HK-2 (cell line): Measurements from ENCODE around the gene ZFYVE9.
"Not testable (repeated sequence)": the region's sequence is repeated elsewhere in the genome, so short reads cannot be mapped to it uniquely, and the experiment has no call there.

Experiments
- DNase-seq: peaks from one replicate; pipeline ENCODE4 v3.0.0-alpha.2; 2018; ENCODE audit not compliant: unreplicated experiment

The ZFYVE9 gene

GRCh38 chr1:52190500-52191252 lies 48.8 kb downstream of the ZFYVE9 start:
- no peak for DNase-seq

- no peak for DNase-seq
These were observed 49.6 kb downstream of the ZFYVE9 start for GRCh38 chr1:52191395-52191965.

DNA sequence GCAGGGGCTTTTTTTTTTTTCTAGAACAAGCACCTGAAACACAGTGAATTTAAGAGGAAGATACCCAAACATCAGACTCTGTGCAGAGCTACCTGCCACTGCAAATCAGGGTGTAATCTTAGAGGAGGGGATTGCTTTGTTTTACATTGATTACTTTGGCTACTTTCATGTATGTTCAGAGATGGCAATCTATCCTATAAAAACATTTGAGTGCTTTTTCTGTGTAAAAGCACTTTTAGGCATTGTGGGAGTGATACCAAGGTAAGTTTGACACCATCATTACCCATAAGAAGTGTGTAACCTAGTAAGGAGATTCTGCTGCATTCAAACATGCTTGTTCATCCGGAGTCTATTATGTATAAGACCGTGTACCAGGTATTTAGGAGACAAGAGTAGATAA lies 50.1 kb downstream of the ZFYVE9 start:
- no peak for DNase-seq

DNA sequence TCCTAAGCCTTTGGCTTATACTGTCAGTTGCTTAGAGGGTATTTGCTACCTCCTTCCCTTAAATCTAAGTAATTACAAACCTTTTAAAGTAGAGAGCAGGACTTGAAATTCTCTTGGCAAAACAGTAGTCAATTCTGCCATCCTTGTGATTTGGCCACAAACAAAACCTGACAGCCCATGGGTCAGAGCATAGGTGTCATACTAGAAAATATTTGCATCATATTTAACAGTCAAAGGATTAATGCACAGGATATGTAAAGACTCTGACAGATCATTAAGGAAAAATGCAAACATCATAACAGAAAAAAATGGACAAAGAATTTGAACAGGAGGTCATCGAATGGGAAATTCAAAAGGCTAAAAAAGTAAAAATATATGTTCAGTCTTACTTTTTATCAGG lies 50.5 kb downstream of the ZFYVE9 start:
- no peak for DNase-seq

DNA sequence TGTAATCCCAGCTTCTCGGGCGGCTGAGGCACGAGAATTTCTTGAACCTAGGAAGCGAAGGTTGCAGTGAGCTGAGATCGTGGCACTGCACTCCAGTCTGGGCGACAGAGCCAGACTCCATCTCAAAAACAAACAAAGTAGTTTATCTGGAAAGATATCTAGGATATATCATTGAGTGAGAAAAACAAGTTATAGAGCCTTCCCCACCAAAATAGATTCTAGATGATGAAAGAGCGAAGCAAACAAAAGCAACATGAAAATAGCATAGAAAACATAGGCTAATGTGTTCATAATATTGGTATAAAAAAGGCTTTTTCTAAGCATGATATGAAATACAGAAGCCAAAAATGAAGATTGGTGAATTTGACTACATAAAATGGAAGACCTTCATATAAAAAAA lies 52.1 kb downstream of the ZFYVE9 start:
- no peak for DNase-seq

- DNase-seq = no peak
These were observed 53.3 kb downstream of the ZFYVE9 start for GRCh38 chr1:52195161-52195560.

- DNase-seq = no peak
These were observed 62.2 kb downstream of the ZFYVE9 start for GRCh38 chr1:52203935-52204625.

GRCh38 chr1:52204696-52205095 lies 62.8 kb downstream of the ZFYVE9 start:
- DNase-seq = no peak

DNA sequence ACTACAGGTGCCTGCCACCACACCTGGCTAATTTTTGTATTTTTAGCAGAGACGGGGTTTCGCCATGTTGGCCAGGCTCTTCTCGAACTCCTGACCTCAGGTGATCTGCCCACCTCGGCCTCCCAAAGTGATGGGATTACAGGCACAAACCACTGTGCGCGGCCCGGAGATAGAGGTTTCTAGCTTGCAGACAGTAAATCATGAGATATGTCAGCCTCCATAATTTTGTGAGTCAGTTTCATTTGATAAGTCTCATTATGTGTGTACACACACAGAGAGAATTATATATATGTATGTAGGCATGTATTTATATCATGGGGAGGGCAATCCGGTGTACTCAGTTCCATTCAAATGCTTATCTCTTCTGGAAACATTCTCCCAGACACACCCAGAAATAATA lies 64.8 kb downstream of the ZFYVE9 start:
- not testable (repeated sequence) for DNase-seq

DNA sequence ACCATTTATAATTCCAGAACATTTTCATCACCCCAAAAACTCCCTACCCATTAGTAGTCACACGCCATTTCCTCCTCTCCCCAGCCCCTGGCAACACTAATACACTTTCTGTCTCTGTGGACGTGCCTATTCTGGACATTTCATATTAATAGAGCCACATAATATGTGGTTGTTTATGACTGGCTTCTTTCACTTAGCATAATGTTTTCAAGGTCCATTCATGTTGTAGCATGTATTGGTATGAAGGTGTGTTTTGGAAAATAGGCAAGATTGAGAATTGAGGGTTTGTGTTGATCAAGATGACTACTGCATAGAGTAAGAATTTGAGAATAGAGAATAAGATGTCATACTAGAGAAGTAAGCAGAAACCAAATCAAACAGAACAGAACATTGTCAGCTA lies 67.5 kb downstream of the ZFYVE9 start:
- DNase-seq = no peak

DNA sequence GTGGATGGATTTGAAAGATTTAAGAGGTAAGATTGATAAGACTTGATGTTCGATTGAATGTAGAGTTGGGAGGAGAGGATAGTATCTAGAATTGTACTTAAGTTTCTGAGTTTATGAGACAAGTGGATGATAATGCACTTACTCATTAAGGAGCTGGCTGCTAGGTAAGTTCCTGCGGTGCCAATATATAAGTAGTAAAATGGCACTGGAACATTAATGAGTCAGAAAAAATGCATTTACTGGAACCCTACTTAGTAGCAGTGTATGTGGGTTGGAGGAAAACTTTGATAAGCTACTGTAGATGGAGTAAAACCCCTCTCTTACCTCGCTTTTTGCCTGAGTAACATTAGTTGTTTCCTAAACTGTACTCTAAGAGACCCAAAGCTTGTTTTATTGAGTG lies 68.2 kb downstream of the ZFYVE9 start:
- DNase-seq = no peak

GRCh38 chr1:52216907-52217458 lies 75.1 kb downstream of the ZFYVE9 start:
- DNase-seq = no peak

DNA sequence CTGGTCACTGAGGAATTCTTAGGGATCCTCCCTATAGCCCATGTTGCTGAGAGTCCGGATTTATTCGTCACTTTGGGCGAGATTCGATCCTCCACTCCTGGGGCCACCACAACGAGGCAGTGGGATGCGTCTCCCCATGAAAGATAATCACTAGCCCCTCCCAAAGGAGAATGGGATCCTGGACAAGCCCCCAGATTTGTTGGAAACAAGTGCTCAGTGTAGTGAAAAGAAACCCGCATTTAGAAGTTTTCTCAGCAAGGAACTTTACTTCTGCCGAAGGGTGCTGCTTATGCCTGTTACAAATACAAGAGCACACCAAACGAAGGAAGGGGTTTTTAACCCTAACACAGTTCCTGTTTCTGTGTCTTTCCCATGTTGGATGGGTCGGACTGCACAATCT lies 83.3 kb downstream of the ZFYVE9 start:
- no peak for DNase-seq

- DNase-seq = no peak
These were observed 87.6 kb downstream of the ZFYVE9 start for GRCh38 chr1:52229494-52229893.

GRCh38 chr1:52233463-52233862 lies 91.6 kb downstream of the ZFYVE9 start:
- no peak for DNase-seq

DNA sequence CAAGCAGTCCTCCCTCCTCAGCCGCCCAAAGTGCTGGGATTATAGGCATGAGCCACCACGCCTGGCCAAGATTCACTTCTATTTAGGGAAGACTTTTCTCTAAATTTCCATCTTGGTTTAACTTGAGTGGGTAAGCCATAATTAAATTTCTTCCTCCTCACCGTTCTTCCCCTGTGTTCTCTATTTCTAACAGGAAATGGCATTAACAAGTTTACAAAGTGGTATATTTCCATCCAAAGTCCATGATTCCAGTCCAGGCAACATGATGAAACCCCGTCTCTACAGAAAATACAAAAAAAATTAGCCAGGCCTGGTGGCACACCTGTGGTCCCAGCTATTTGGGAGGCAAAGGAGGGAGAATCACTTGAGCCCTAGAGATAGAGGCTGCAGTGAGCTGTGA lies 92.1 kb downstream of the ZFYVE9 start:
- no peak for DNase-seq

DNA sequence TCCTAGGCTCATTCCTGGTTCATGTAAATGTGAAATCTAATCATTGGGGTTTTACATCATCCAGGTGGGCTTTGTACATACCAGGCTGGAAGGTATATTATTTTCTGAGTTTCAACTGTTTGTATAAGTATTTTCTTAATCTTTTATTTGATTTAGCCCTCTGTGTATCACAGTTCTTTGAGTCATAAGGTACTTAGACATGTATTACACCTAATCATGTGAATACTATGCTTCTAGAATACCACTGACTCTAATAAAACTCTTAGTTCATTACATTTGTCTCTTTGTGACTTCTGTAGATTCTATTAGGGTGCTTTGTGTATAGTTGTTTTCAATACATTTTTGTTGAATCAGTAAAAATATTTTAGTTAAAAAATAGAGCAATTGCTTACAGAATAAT lies 92.8 kb downstream of the ZFYVE9 start:
- DNase-seq = no peak

- no peak for DNase-seq
These were observed 93.8 kb downstream of the ZFYVE9 start for GRCh38 chr1:52235646-52236045.

DNA sequence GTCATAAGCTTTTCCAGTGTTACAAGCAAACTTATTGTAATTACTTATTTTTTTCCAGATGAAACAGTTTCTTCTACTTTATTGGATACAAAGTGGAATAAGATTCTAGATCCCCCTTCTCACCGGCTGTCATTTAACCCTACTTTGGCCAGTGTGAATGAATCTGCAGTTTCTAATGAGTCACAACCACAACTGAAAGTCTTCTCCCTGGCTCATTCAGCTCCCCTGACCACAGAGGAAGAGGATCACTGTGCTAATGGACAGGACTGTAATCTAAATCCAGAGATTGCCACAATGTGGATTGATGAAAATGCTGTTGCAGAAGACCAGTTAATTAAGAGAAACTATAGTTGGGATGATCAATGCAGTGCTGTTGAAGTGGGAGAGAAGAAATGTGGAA lies 95.5 kb downstream of the ZFYVE9 start:
- peak; percentile 12 for DNase-seq

DNA sequence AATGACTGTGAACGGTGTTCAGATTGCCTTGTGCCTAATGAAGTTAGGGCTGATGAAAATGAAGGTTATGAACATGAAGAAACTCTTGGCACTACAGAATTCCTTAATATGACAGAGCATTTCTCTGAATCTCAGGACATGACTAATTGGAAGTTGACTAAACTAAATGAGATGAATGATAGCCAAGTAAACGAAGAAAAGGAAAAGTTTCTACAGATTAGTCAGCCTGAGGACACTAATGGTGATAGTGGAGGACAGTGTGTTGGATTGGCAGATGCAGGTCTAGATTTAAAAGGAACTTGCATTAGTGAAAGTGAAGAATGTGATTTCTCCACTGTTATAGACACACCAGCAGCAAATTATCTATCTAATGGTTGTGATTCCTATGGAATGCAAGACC lies 96.6 kb downstream of the ZFYVE9 start:
- DNase-seq = no peak

GRCh38 chr1:52238887-52239707 lies 97.2 kb downstream of the ZFYVE9 start:
- DNase-seq = no peak

DNA sequence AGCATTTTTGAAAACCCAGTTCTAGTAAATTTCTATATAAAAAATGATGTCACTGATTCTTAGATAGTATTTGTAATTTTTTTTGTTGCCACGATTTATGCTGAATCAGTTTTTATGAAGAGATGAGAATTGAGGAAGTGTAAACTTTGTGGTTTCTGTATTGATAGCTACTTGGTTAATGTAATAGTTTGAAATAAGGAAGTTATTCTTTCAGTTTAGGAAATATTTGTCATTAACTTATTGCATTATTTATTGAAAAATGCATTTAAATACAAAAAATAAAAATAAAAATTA lies 97.8 kb downstream of the ZFYVE9 start:
- no peak for DNase-seq
